Measurements from ENCODE around the gene CLDND1. TPM values are rescaled to one million over a fixed set of nuclear protein-coding genes. Genes with fewer than 3 reads are reported as not detected.

The CLDND1 gene
- total RNA-seq, result 54.4 and 98.0 TPM in 2 replicates

DNA sequence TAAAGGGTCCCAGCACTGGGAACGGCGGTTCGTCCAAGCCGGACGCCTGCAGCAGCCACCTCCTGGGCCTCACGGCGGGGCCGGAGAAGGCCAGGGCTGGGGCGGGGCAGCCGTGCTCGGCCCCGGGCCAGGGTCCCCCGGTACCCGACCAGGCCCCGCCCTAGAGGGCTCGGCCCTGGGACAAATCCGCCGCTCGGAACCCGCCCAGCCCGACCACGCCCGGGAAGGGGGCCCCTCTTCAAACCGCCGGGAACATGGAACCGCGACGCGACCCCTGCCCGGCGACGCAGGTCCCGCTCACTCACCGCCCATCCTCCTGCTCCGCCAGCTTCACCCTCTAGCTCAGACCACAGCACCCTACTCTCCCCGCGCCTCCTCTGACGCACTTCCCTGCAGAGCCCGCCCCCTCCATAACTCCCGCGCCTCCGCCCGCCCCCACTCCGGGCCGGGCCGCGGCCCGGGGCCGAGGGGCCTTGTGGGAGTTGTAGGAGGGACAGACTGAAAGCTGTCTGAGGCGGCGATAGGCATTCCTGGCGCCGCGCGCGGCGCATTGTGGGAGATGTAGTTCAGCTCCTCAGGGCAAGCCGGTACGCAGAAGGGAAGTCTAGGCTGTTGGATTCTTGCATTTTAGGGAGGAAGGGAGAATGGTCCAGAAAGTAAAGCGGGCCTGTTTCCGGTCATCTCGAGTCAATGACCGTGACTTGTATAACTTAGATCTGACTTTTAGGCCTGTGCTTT lies at the start of gene CLDND1:
TSS of gene CLDND1 (minus strand) at position 359 of the 738 bp plus-strand sequence. CDS start 1,478 bp downstream, outside the sequence.
- DNase-seq (ENCODE audit: low read depth), result peak; percentile 98
- peak within 1 kb of the TSS; percentile 89 for H3K4me3 ChIP-seq (ENCODE audit: low read depth, low read length)
- TF ChIP-seq, protein P1, sequence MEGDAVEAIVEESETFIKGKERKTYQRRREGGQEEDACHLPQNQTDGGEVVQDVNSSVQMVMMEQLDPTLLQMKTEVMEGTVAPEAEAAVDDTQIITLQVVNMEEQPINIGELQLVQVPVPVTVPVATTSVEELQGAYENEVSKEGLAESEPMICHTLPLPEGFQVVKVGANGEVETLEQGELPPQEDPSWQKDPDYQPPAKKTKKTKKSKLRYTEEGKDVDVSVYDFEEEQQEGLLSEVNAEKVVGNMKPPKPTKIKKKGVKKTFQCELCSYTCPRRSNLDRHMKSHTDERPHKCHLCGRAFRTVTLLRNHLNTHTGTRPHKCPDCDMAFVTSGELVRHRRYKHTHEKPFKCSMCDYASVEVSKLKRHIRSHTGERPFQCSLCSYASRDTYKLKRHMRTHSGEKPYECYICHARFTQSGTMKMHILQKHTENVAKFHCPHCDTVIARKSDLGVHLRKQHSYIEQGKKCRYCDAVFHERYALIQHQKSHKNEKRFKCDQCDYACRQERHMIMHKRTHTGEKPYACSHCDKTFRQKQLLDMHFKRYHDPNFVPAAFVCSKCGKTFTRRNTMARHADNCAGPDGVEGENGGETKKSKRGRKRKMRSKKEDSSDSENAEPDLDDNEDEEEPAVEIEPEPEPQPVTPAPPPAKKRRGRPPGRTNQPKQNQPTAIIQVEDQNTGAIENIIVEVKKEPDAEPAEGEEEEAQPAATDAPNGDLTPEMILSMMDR (IDR thresholded peaks at IDR 0.05; ENCODE audit: insufficient read depth, low read depth, low read length), result no peak

DNA sequence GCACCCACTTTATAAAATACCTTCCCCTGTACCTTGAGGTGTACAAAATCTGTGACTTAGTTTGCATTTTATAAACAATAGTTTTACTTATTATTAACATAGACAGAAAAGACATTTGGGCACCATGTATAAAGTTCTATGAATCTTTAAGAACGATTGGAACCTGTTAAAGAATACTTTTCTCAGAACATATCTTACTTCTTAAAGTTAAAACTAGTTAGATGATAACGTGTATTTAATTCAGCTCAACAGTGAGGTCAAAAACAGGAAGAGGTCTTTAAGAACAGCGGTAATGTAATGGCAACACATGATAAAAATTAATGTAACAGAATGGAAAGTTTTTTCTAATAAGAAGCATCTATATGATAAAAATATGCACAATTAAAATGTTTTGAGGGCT lies 45.7 kb upstream of the CLDND1 start:
- TF ChIP-seq, protein P1 (IDR thresholded peaks at IDR 0.05; ENCODE audit: insufficient read depth, low read depth, low read length), result no peak
- no peak overlapping the region for H3K4me3 ChIP-seq (ENCODE audit: low read depth, low read length)

DNA sequence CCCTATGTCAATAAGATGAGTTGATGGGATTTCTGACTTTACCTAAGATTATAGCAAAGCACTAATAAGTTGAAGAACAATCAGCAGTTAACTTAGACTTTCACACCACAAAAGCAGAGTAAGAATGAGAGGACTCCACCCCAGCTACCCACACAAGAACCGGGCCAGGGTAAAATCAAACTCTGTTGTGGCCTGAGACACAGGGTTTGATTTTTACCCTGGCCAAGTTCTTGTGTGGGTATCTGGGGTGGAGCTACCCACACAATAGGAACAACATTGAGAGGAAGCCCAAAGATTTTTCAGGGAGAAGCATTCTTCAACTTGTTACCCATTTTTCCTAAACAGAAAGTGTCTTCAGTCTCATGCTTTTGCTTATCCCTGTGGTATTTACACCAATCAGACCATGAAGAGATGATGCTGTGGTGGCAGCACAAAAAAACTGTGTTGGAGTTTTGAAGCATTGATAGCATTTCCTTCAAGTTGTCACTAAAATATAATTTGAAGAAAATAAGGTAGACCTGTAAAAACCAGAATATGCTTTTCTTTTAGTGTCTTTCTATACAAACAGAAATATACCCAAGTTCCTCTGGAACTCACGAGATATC lies 45.1 kb upstream of the CLDND1 start:
- no peak overlapping the region for H3K4me3 ChIP-seq (ENCODE audit: low read depth, low read length)
- TF ChIP-seq, protein P1 (IDR thresholded peaks at IDR 0.05; ENCODE audit: insufficient read depth, low read depth, low read length), result no peak
- DNase-seq (ENCODE audit: low read depth), result no peak

More for the DNA sequence above, 45.7 kb upstream of the CLDND1 start:
- DNase-seq (ENCODE audit: low read depth), result no peak

GRCh38 chr3:98565843-98566242 lies 43.1 kb upstream of the CLDND1 start:
- TF ChIP-seq, protein P1 (IDR thresholded peaks at IDR 0.05; ENCODE audit: insufficient read depth, low read depth, low read length), result no peak
- H3K4me3 ChIP-seq (ENCODE audit: low read depth, low read length), result no peak overlapping the region
- DNase-seq (ENCODE audit: low read depth), result peak; percentile 22

- TF ChIP-seq, protein P1 (IDR thresholded peaks at IDR 0.05; ENCODE audit: insufficient read depth, low read depth, low read length), result no peak
- peak; percentile 74 for DNase-seq (ENCODE audit: low read depth)
- H3K4me3 ChIP-seq (ENCODE audit: low read depth, low read length), result no peak overlapping the region
Measured at GRCh38 chr3:98565237-98565643, 42.5 kb upstream of the CLDND1 start.

- DNase-seq (ENCODE audit: low read depth), result no peak
- TF ChIP-seq, protein P1 (IDR thresholded peaks at IDR 0.05; ENCODE audit: insufficient read depth, low read depth, low read length), result no peak
- H3K4me3 ChIP-seq (ENCODE audit: low read depth, low read length), result no peak overlapping the region
Measured at GRCh38 chr3:98564282-98565005, 41.7 kb upstream of the CLDND1 start.
